ENCODE measurements around the gene RALY.

DNA sequence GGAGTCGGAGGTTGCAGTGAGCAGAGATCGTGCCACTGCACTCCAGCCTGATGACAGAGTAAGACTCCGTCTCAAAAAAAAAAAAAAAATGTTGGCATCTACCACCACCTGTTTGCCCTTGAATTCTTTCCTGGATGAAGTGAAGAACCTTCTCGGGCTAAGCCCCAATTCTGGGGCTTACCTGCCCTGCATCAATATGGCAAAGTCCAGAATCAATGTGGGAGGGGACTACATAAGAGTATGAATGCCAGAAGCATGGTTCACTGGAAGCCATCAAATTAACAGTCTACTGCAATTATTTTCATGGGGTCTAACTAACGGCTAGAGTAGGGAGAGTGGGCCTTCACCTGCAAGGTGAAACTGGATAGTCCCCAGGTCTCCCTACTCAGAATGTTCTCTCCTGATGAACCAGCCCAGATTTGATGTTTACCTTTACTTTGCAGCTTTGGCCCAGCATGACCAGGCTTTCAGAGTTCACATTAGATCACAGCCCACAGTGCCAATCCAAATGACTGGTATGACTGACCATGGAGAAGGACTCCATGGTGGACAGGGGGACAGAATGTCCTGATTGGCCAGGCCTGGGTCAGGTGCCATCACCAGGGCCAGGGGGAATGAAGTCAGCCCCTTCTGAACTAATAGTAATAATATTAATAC is 7.0 kb upstream of the RALY start:
- TF ChIP-seq, protein P1, sequence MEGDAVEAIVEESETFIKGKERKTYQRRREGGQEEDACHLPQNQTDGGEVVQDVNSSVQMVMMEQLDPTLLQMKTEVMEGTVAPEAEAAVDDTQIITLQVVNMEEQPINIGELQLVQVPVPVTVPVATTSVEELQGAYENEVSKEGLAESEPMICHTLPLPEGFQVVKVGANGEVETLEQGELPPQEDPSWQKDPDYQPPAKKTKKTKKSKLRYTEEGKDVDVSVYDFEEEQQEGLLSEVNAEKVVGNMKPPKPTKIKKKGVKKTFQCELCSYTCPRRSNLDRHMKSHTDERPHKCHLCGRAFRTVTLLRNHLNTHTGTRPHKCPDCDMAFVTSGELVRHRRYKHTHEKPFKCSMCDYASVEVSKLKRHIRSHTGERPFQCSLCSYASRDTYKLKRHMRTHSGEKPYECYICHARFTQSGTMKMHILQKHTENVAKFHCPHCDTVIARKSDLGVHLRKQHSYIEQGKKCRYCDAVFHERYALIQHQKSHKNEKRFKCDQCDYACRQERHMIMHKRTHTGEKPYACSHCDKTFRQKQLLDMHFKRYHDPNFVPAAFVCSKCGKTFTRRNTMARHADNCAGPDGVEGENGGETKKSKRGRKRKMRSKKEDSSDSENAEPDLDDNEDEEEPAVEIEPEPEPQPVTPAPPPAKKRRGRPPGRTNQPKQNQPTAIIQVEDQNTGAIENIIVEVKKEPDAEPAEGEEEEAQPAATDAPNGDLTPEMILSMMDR (IDR thresholded peaks at IDR 0.05): no peak
- TF ChIP-seq EP300 (IDR thresholded peaks at IDR 0.05; ENCODE audit: low read depth) (no peak), POLR2A (IDR thresholded peaks at IDR 0.05) (no peak), POLR2AphosphoS5 (IDR thresholded peaks at IDR 0.05) (no peak)
